Measurements from ENCODE around the gene ELAC2.
"Not testable (repeated sequence)": the region's sequence is repeated elsewhere in the genome, so short reads cannot be mapped to it uniquely, and the experiment has no call there.

ELAC2 gene

DNA sequence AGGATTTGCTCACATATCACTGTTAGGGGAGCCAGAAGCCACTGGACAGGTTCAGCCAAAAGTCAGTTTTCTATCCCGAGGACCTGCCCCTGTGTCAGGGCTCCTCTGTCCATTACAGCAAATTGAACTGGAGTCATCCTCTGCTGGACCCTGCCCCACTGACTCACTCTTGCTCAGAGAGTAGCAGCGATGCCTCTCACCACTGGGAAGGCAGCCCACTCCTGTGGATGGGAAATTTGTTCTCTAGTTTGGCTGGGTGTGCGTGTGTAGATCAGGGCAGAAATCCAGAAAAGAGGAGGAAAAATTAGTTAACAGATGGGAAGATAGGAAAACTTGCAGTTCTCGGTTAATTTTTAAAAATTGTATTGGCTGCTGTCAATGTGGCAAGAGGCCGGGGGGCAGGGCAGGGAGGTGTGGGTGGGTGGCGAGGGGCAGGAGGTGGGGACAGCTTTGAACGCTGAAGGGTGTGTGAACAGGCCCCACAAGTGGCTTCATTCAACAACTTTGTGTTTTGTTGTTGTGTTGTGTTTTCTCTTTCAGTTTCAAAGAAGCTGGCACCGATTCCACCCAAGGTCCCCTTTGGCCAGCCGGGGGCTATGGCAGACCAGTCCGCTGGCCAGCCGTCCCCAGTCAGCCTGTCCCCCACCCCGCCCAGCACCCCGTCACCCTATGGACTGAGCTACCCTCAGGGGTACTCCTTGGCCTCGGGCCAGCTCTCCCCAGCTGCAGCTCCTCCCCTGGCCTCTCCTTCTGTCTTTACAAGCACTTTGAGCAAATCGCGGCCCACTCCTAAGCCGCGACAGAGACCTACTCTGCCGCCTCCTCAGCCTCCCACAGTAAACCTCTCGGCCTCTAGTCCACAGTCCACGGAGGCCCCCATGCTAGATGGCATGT lies 33.6 kb downstream of the ELAC2 start:
- H3K27ac ChIP-seq (ENCODE audit: low read length) = no peak overlapping the region
- no peaks in the 10 kb centered on the region for H3K9me3 ChIP-seq (ENCODE audit: control insufficient read depth, low read depth, low read length)
- H3K27me3 ChIP-seq (ENCODE audit: control insufficient read depth, insufficient read depth, low read length) = no peaks in the 10 kb centered on the region
- H3K36me3 ChIP-seq (ENCODE audit: control insufficient read depth, low read depth, low read length) = no peaks in the 10 kb centered on the region
- H3K4me1 ChIP-seq (ENCODE audit: control insufficient read depth, low read depth, low read length) = peaks cover 12% of the 10 kb centered on the region
- no peak overlapping the region for H3K4me3 ChIP-seq (ENCODE audit: low read length)
- H3K9ac ChIP-seq (ENCODE audit: low read length) = no peak overlapping the region

DNA sequence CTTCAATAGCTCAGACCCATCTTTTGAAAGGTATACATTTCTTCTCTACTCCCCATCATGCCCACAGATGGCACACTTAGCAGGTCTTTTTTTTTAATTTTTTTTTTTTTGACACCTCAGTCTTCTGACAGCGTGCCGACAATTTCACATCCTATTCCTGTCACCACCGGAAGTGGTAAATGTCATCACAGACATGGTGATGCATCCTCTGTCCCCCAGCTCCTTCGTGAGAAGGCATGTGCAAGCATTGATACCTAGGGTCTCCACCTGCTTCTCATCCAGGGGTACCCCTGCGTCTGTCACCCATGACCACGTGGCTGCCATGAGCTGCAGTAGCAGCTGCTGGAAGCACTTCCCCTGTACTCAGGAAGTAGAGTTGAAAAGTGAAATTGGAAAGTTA lies 35.6 kb downstream of the ELAC2 start:
- Histone ChIP-seq H3K27me3 (ENCODE audit: control insufficient read depth, insufficient read depth, low read length) (no peaks in the 10 kb centered on the region), H3K9ac (ENCODE audit: low read length) (no peak overlapping the region), H3K36me3 (ENCODE audit: control insufficient read depth, low read depth, low read length) (no peaks in the 10 kb centered on the region), H3K9me3 (ENCODE audit: control insufficient read depth, low read depth, low read length) (no peaks in the 10 kb centered on the region), H3K27ac (ENCODE audit: low read length) (no peak overlapping the region), H3K4me1 (ENCODE audit: control insufficient read depth, low read depth, low read length) (peaks cover 10% of the 10 kb centered on the region), H3K4me3 (ENCODE audit: low read length) (no peak overlapping the region)

DNA sequence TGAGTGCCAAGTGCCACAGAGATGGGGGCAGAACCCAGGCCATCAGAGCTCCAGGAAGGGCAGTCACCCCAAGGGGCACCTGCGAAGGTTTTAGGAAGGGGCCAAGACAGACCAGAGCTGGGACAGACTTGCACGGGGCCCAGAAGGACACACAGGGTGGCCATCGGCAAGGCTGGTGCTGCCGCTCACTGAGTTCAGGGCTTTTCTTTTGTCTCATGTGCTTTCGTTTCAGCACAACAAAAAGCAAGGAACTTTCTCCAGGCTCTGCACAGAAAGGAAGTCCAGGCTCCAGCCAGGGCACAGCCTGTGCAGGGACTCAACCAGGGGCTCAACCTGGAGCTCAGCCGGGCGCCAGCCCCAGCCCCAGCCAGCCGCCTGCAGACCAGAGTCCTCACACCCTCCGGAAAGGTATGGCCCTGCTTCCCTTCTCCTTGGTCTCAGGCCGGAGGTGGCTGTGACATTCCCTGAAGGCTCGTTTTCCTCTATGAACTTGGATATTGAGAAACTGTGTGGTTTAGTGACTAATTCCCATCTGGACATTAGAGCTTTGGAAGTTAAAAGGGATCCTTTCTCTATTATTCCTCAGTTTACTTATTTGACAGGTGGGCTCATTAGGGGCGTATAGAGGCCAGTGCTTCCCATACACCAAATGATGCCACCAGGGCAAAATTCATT lies 37.9 kb downstream of the ELAC2 start:
- H3K36me3 ChIP-seq (ENCODE audit: control insufficient read depth, low read depth, low read length) = no peaks in the 10 kb centered on the region
- H3K9ac ChIP-seq (ENCODE audit: low read length) = no peak overlapping the region
- no peaks in the 10 kb centered on the region for H3K9me3 ChIP-seq (ENCODE audit: control insufficient read depth, low read depth, low read length)
- no peaks in the 10 kb centered on the region for H3K27me3 ChIP-seq (ENCODE audit: control insufficient read depth, insufficient read depth, low read length)
- H3K4me3 ChIP-seq (ENCODE audit: low read length) = no peak overlapping the region
- H3K27ac ChIP-seq (ENCODE audit: low read length) = no peak overlapping the region
- peaks cover 11% of the 10 kb centered on the region for H3K4me1 ChIP-seq (ENCODE audit: control insufficient read depth, low read depth, low read length)

DNA sequence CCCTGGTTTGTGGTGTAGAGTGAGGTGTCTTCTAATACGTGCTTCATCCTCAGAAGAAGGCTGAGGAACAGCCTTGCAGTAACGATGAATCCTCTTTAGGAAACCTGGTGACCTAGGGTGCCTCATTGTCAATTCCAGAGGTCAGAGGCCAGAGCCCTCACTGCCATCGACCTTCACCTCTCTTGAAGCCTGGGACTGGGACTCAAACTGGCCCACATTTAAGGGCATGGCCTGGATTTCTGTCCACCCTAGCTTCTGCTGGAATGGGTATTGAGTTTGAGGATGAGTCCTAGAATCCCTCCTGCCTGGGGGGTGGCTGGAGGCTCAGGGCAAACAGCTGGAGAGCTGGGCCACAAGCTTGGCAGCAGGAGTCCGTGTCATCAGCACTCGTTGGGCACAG lies 38.6 kb downstream of the ELAC2 start:
- H3K27me3 ChIP-seq (ENCODE audit: control insufficient read depth, insufficient read depth, low read length) = no peaks in the 10 kb centered on the region
- H3K4me3 ChIP-seq (ENCODE audit: low read length) = no peak overlapping the region
- no peak overlapping the region for H3K27ac ChIP-seq (ENCODE audit: low read length)
- no peaks in the 10 kb centered on the region for H3K36me3 ChIP-seq (ENCODE audit: control insufficient read depth, low read depth, low read length)
- H3K4me1 ChIP-seq (ENCODE audit: control insufficient read depth, low read depth, low read length) = peaks cover 11% of the 10 kb centered on the region
- H3K9me3 ChIP-seq (ENCODE audit: control insufficient read depth, low read depth, low read length) = no peaks in the 10 kb centered on the region
- no peak overlapping the region for H3K9ac ChIP-seq (ENCODE audit: low read length)

DNA sequence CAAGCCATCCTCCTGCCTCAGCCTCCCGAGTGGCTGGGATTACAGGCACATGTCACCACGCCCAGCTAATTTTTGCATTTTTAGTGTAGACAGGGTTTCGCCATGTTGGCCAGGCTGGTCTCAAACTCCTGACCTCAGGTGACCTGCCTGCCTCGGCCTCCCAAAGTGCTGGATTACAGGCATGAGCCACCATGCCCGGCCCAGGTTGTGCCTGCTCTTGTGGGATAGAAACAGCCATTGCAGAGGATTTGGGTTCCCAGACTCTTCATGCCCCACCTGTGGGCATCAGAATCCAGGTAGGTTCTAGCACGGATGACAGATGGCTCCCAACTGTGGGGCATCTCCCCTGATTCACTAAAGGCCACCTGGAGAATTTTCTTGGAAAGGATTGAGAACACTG lies 39.0 kb downstream of the ELAC2 start:
- H3K4me3 ChIP-seq (ENCODE audit: low read length); H3K36me3 ChIP-seq (ENCODE audit: control insufficient read depth, low read depth, low read length); H3K9me3 ChIP-seq (ENCODE audit: control insufficient read depth, low read depth, low read length); H3K9ac ChIP-seq (ENCODE audit: low read length); H3K27me3 ChIP-seq (ENCODE audit: control insufficient read depth, insufficient read depth, low read length); H3K27ac ChIP-seq (ENCODE audit: low read length): not testable (repeated sequence)
- peaks cover 11% of the 10 kb centered on the region for H3K4me1 ChIP-seq (ENCODE audit: control insufficient read depth, low read depth, low read length)

DNA sequence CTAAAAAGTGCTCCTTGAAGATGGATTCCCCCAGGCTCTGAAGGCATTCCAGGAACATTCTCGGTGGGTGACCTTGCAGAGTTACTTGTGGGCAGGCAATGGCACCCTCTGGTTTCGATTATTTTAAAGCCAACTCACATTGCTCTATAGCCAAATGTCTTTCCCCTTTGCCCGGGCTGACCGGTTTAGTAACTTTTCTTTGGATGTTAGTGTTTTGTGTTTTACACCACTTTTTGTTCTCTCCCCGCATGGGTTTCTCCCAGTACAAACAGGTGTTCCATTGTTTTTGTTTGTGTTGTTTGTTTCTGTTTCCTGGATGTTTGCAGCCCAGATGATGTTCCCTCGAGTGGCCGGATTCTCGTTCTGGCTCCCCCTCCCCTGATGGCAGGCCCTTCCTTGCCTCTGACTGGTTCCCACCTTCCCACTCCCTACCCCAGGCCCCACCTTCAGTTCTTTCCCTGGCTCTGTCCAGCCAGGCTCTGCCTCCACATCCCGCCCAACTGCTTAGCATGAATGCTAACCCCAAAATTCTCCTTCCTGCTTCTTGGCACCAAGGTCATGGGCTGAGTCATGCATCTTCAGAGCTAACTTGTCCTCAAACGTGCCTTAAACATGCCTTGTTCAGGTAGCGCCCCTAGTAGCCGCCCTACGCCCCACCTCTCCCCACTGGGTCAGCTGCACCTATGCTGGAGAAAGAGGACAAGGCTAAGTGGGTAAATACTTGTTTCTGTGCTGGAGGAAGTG lies 40.6 kb downstream of the ELAC2 start:
- H3K4me1 ChIP-seq (ENCODE audit: control insufficient read depth, low read depth, low read length) = peaks cover 18% of the 10 kb centered on the region
- no peaks in the 10 kb centered on the region for H3K36me3 ChIP-seq (ENCODE audit: control insufficient read depth, low read depth, low read length)
- H3K9me3 ChIP-seq (ENCODE audit: control insufficient read depth, low read depth, low read length) = no peaks in the 10 kb centered on the region
- H3K9ac ChIP-seq (ENCODE audit: low read length) = no peak overlapping the region
- H3K27me3 ChIP-seq (ENCODE audit: control insufficient read depth, insufficient read depth, low read length) = no peaks in the 10 kb centered on the region
- H3K4me3 ChIP-seq (ENCODE audit: low read length) = no peak overlapping the region
- H3K27ac ChIP-seq (ENCODE audit: low read length) = no peak overlapping the region

DNA sequence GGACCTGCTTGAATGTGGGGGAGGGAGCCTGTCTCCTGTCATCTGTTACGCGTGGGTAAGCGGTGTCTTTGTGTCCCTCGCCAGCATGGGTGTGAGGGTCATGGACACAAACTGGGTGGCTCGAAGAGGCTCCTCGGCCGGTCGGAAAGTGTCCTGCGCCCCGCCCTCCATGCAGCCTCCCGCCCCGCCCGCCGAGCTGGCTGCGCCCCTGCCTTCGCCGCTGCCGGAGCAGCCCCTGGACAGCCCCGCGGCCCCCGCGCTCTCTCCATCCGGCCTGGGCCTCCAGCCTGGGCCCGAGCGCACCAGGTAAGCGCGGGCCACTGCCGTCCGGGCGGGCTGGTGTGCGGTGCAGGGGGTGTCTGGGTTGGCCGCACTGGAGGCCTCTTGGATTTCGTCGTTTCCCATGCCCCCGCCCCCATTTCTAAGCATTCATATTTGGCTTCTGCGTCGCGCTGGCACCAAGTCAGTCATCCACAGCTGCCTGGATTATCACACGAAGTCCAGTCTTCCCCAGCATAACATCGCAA lies 43.8 kb downstream of the ELAC2 start:
- no peak overlapping the region for H3K27ac ChIP-seq (ENCODE audit: low read length)
- peaks cover 18% of the 10 kb centered on the region for H3K4me1 ChIP-seq (ENCODE audit: control insufficient read depth, low read depth, low read length)
- no peaks in the 10 kb centered on the region for H3K9me3 ChIP-seq (ENCODE audit: control insufficient read depth, low read depth, low read length)
- H3K27me3 ChIP-seq (ENCODE audit: control insufficient read depth, insufficient read depth, low read length) = no peaks in the 10 kb centered on the region
- H3K4me3 ChIP-seq (ENCODE audit: low read length) = peak overlapping the region; percentile 71
- H3K36me3 ChIP-seq (ENCODE audit: control insufficient read depth, low read depth, low read length) = no peaks in the 10 kb centered on the region
- no peak overlapping the region for H3K9ac ChIP-seq (ENCODE audit: low read length)

DNA sequence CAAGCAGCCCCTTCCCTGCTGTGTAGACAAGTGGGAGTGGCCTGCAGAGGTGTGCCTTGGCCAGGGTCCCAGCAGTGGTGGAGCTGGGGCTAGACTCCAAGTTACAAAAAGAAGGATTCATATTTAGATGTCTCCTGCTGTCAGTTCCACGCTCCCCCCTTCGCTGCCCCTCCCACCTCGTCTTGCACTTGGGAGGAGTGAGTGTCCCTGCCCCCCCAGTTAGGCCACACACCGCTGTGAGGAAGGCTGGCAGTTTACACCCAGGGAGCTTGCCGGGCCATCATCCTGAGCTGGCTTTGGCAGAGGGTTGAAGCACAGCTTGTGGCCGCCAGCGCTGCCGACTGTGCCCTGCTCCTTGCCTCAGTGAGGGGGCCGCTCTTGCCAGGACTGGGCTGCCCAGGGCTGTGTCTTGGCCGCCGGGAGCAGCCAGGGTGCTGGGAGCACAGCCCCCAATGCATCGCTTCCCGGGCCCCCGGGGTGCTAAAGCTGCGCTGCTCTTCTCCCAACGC lies 44.3 kb downstream of the ELAC2 start:
- H3K4me1 ChIP-seq (ENCODE audit: control insufficient read depth, low read depth, low read length) = peaks cover 18% of the 10 kb centered on the region
- peak overlapping the region; percentile 71 for H3K4me3 ChIP-seq (ENCODE audit: low read length)
- no peak overlapping the region for H3K27ac ChIP-seq (ENCODE audit: low read length)
- H3K9ac ChIP-seq (ENCODE audit: low read length) = no peak overlapping the region
- no peaks in the 10 kb centered on the region for H3K27me3 ChIP-seq (ENCODE audit: control insufficient read depth, insufficient read depth, low read length)
- no peaks in the 10 kb centered on the region for H3K9me3 ChIP-seq (ENCODE audit: control insufficient read depth, low read depth, low read length)
- H3K36me3 ChIP-seq (ENCODE audit: control insufficient read depth, low read depth, low read length) = no peaks in the 10 kb centered on the region

DNA sequence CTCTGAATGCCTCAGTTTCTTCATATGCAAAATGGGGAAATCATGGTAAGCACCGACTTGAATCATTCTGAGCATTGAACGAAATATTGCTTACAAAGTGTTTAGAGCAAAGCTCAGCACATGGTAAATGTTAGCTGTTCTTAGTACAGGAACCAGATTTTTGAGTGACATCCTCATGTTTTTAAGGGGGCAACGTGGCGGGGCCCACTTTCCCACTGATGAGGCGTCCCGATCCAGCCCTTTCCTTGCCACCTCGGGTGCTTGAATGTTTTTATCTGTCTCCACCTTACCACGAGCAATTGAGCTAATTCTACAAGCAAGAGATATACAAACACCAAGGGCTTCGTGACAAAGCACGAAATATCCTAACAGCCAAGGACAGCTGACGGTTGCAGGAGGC lies 49.9 kb downstream of the ELAC2 start:
- Histone ChIP-seq H3K36me3 (ENCODE audit: control insufficient read depth, low read depth, low read length) (no peaks in the 10 kb centered on the region), H3K27me3 (ENCODE audit: control insufficient read depth, insufficient read depth, low read length) (no peaks in the 10 kb centered on the region), H3K9ac (ENCODE audit: low read length) (no peak overlapping the region), H3K27ac (ENCODE audit: low read length) (no peak overlapping the region), H3K4me3 (ENCODE audit: low read length) (no peak overlapping the region), H3K9me3 (ENCODE audit: control insufficient read depth, low read depth, low read length) (no peaks in the 10 kb centered on the region), H3K4me1 (ENCODE audit: control insufficient read depth, low read depth, low read length) (peaks cover under 1% of the 10 kb centered on the region)

DNA sequence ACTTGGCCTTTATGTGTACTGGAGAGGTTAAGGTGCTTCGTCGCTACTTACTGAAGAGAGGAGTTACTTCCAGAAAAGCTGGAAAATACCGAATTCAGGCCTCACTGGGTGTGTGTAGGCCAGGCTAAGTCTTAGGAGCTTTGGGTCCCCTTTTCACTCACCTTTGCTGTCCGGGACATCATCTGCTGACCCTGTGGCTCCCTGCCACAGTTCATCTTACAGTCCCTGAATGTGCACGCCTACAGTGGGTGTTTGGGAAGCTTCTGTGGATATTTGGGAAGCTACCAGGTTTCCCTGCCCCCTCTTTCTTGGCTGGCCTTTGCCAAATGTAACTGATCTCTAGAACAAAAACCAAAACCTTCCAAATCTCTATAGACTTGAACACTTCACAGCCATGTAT lies 51.4 kb downstream of the ELAC2 start:
- Histone ChIP-seq H3K27me3 (ENCODE audit: control insufficient read depth, insufficient read depth, low read length) (no peaks in the 10 kb centered on the region), H3K27ac (ENCODE audit: low read length) (no peak overlapping the region), H3K36me3 (ENCODE audit: control insufficient read depth, low read depth, low read length) (no peaks in the 10 kb centered on the region), H3K9me3 (ENCODE audit: control insufficient read depth, low read depth, low read length) (no peaks in the 10 kb centered on the region), H3K4me3 (ENCODE audit: low read length) (no peak overlapping the region), H3K4me1 (ENCODE audit: control insufficient read depth, low read depth, low read length) (no peaks in the 10 kb centered on the region), H3K9ac (ENCODE audit: low read length) (no peak overlapping the region)

DNA sequence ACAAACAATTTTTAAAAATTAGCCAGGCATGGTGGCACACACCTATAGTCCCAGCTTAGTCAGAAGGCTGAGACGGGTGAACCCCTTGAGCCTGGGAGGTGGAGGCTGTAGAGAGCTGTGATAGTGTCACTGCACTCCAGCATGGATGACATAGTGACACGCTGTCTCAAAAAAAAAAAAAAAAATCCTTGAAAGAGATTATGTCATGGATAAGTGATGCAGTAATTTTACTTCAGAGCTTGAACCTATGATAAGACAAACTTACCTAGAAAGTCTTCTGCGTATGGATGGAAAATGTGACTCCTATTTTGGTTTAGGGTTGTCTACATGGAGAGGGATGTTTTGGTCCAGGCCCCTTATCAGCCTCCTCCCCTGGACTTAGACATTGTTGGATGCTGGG lies 51.8 kb downstream of the ELAC2 start:
- H3K4me1 ChIP-seq (ENCODE audit: control insufficient read depth, low read depth, low read length) = no peaks in the 10 kb centered on the region
- no peak overlapping the region for H3K4me3 ChIP-seq (ENCODE audit: low read length)
- no peaks in the 10 kb centered on the region for H3K27me3 ChIP-seq (ENCODE audit: control insufficient read depth, insufficient read depth, low read length)
- no peak overlapping the region for H3K27ac ChIP-seq (ENCODE audit: low read length)
- no peak overlapping the region for H3K9ac ChIP-seq (ENCODE audit: low read length)
- H3K9me3 ChIP-seq (ENCODE audit: control insufficient read depth, low read depth, low read length) = no peaks in the 10 kb centered on the region
- H3K36me3 ChIP-seq (ENCODE audit: control insufficient read depth, low read depth, low read length) = no peaks in the 10 kb centered on the region
